Measurements from ENCODE around the gene OXA1L.

- TF ChIP-seq, protein P1, sequence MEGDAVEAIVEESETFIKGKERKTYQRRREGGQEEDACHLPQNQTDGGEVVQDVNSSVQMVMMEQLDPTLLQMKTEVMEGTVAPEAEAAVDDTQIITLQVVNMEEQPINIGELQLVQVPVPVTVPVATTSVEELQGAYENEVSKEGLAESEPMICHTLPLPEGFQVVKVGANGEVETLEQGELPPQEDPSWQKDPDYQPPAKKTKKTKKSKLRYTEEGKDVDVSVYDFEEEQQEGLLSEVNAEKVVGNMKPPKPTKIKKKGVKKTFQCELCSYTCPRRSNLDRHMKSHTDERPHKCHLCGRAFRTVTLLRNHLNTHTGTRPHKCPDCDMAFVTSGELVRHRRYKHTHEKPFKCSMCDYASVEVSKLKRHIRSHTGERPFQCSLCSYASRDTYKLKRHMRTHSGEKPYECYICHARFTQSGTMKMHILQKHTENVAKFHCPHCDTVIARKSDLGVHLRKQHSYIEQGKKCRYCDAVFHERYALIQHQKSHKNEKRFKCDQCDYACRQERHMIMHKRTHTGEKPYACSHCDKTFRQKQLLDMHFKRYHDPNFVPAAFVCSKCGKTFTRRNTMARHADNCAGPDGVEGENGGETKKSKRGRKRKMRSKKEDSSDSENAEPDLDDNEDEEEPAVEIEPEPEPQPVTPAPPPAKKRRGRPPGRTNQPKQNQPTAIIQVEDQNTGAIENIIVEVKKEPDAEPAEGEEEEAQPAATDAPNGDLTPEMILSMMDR (IDR thresholded peaks at IDR 0.05), result no peak
- TF ChIP-seq EZH2 (IDR thresholded peaks at IDR 0.05), result no peak
These were observed 6.9 kb downstream of the OXA1L start for GRCh38 chr14:22773162-22774010.

All from neural progenitor cell (in vitro differentiated cells).